RPMI7951 (cell line): ENCODE results near the gene PFKFB3. TPM values are rescaled to one million over a fixed set of nuclear protein-coding genes. Genes with fewer than 3 reads are reported as not detected.
A peak's percentile ranks its signal among the peaks of the same experiment; 100 is the strongest.
"Not testable (repeated sequence)": the region's sequence is repeated elsewhere in the genome, so short reads cannot be mapped to it uniquely, and the experiment has no call there.

ENCODE experiments used
- DNase-seq: peaks from one replicate; pipeline ENCODE4 v3.0.0-alpha.2; 2012; ENCODE audit warnings: low read depth
- total RNA-seq: library from RNA; depleted of rRNA; stranded (reverse); fragments of >200 nt; shearing (Covaris generic); gene quantifications from 2 replicates; pipeline ENCODE4 v1.2.3, GENCODE V29; 2014

The PFKFB3 gene
- total RNA-seq, 1 experiment from 2014 or later, result 46.6 TPM

- DNase-seq, result no peak
Observed at GRCh38 chr10:6236349-6237198, 33.8 kb downstream of the PFKFB3 start.

GRCh38 chr10:6237199-6237530 lies 34.4 kb downstream of the PFKFB3 start:
- no peak for DNase-seq

- DNase-seq, result not testable (repeated sequence)
Observed at GRCh38 chr10:6238587-6239212, 36.0 kb downstream of the PFKFB3 start.

GRCh38 chr10:6239213-6239991 lies 36.7 kb downstream of the PFKFB3 start:
- DNase-seq, result peak; percentile 100

- no peak for DNase-seq
Observed at GRCh38 chr10:6240254-6240653, 37.5 kb downstream of the PFKFB3 start.

GRCh38 chr10:6242089-6242488 lies 39.4 kb downstream of the PFKFB3 start:
- DNase-seq, result no peak

GRCh38 chr10:6244510-6244909 lies 41.8 kb downstream of the PFKFB3 start:
- DNase-seq, result no peak

- no peak for DNase-seq
Observed at GRCh38 chr10:6247041-6247712, 44.4 kb downstream of the PFKFB3 start.

- DNase-seq, result not testable (repeated sequence)
Observed at GRCh38 chr10:6248908-6249307, 46.2 kb downstream of the PFKFB3 start.

GRCh38 chr10:6249698-6250097 lies 47.0 kb downstream of the PFKFB3 start:
- DNase-seq, result no peak

GRCh38 chr10:6250745-6251144 lies 48.0 kb downstream of the PFKFB3 start:
- DNase-seq, result no peak

GRCh38 chr10:6254201-6254600 lies 51.5 kb downstream of the PFKFB3 start:
- DNase-seq, result no peak

- peak; percentile 56 for DNase-seq
Observed at GRCh38 chr10:6255548-6256061, 52.9 kb downstream of the PFKFB3 start.

- DNase-seq, result no peak
Observed at GRCh38 chr10:6256439-6256838, 53.7 kb downstream of the PFKFB3 start.

- no peak for DNase-seq
Observed at GRCh38 chr10:6259153-6259552, 56.4 kb downstream of the PFKFB3 start.

- DNase-seq, result no peak
Observed at GRCh38 chr10:6260843-6261242, 58.1 kb downstream of the PFKFB3 start.

GRCh38 chr10:6267941-6268340 lies 65.2 kb downstream of the PFKFB3 start:
- DNase-seq, result no peak

- DNase-seq, result no peak
Observed at GRCh38 chr10:6269432-6269831, 66.7 kb downstream of the PFKFB3 start.

- DNase-seq, result peak; percentile 91
Observed at GRCh38 chr10:6269953-6270867, 67.5 kb downstream of the PFKFB3 start.

- DNase-seq, result no peak
Observed at GRCh38 chr10:6270951-6271350, 68.2 kb downstream of the PFKFB3 start.

- DNase-seq, result no peak
Observed at GRCh38 chr10:6271663-6272062, 68.9 kb downstream of the PFKFB3 start.
